Stomach smooth muscle (tissue), 2 donors: ENCODE results near the gene PRRX1.

Source experiments
- H3K27ac ChIP-seq: one replicate; pipeline ENCODE4 v1.7.0; 2013; ENCODE audit warnings: mild to moderate bottlenecking, low read length, inconsistent platforms
- H3K27me3 ChIP-seq, 2 donors: one replicate each; pipeline ENCODE4 v1.7.0; 2013; ENCODE audit warnings: low read length in 2 of 2; ENCODE audit not compliant: insufficient read depth in 2 of 2, control insufficient read depth in 1 of 2
- H3K36me3 ChIP-seq, 2 donors: one replicate each; pipeline ENCODE4 v1.7.0; 2013; ENCODE audit warnings: low read length in 2 of 2; ENCODE audit not compliant: control insufficient read depth in 2 of 2, insufficient read depth in 2 of 2
- H3K4me1 ChIP-seq: one replicate; pipeline ENCODE4 v1.7.0; 2013; ENCODE audit warnings: low read length; ENCODE audit not compliant: control insufficient read depth, insufficient read depth
- H3K4me3 ChIP-seq, 2 donors: one replicate each; pipeline ENCODE4 v1.7.0; 2013; ENCODE audit warnings: low read length in 2 of 2
- H3K9ac ChIP-seq, 2 donors: one replicate each; pipeline ENCODE4 v1.7.0; 2013; ENCODE audit warnings: low read length in 2 of 2, mild to moderate bottlenecking in 1 of 2
- H3K9me3 ChIP-seq, 2 donors: one replicate each; pipeline ENCODE4 v1.7.0; 2013; ENCODE audit warnings: low read length in 2 of 2; ENCODE audit not compliant: control insufficient read depth in 2 of 2
- donor health status: healthy.
- donor health status: Pancreatic carcinoma.

The PRRX1 gene

DNA sequence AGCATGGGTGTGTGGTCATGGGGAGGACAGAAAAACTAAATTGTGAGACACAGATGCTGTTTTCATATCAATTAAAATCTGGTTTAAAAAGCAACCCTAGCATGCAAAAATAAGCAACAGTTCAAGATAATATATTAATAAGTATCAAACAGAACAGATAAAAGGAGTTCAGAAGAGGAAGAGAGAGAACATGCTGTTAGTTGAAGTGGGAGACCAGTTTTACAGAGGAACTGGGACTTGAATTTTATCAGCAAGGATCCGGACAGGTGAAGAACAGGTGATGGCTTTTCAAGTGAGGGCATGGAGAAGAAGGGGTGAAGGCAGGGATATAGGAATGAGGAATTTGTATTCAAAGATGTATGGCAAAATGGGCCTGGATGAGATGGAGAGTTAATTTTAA, 75.9 kb downstream of the PRRX1 start:
- no peaks in the 10 kb centered on the region for H3K4me1 ChIP-seq
- H3K9me3 ChIP-seq, result no peaks in the 10 kb centered on the region
- no peak overlapping the region for H3K27ac ChIP-seq
- H3K9ac ChIP-seq, result no peak overlapping the region
- H3K27me3 ChIP-seq, result no peaks in the 10 kb centered on the region
- no peak overlapping the region for H3K4me3 ChIP-seq
- no peaks in the 10 kb centered on the region for H3K36me3 ChIP-seq

- Histone ChIP-seq H3K4me3 (no peak overlapping the region), H3K9ac (no peak overlapping the region), H3K9me3 (peaks cover 0 to 2% of the 10 kb centered on the region in 2 donors), H3K36me3 (no peaks in the 10 kb centered on the region), H3K27ac (no peak overlapping the region), H3K4me1 (no peaks in the 10 kb centered on the region), H3K27me3 (no peaks in the 10 kb centered on the region)
Observed at GRCh38 chr1:170741678-170742077, 77.7 kb downstream of the PRRX1 start.

DNA sequence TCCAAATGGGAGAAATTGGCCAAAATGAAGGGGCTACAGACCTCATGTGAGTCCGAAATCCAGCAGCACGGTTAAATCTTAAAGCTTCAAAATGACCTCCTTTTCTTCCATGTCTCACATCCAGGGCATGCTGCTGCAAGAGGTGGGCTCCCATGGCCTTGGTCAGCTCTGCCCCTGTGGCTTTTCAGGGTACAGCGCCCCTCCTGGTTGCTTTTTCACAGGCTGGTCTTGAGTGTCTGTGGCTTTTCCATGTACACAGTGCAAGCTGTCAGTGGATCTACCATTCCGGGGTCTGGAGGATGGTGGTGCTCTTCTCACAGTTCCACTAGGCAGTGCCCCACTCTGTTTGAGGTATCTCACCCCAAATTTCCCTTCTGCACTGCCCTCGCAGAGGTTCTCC, 78.7 kb downstream of the PRRX1 start:
- Histone ChIP-seq H3K27me3 (no peaks in the 10 kb centered on the region), H3K4me1 (no peaks in the 10 kb centered on the region), H3K27ac (no peak overlapping the region), H3K36me3 (no peaks in the 10 kb centered on the region), H3K9me3 (peaks cover 0 to 2% of the 10 kb centered on the region in 2 donors), H3K4me3 (no peak overlapping the region), H3K9ac (no peak overlapping the region)

- Histone ChIP-seq H3K9me3 (peaks cover 0 to 2% of the 10 kb centered on the region in 2 donors), H3K4me1 (no peaks in the 10 kb centered on the region)
Observed at GRCh38 chr1:170743083-170743482, 79.2 kb downstream of the PRRX1 start.

GRCh38 chr1:170749549-170749948, 85.6 kb downstream of the PRRX1 start:
- Histone ChIP-seq H3K27ac (no peak overlapping the region), H3K9ac (no peak overlapping the region), H3K4me1 (no peaks in the 10 kb centered on the region)

More at GRCh38 chr1:170743083-170743482, 79.2 kb downstream of the PRRX1 start:
- H3K36me3 ChIP-seq, result no peaks in the 10 kb centered on the region
- H3K27ac ChIP-seq, result no peak overlapping the region
- no peak overlapping the region for H3K9ac ChIP-seq
- H3K27me3 ChIP-seq, result no peaks in the 10 kb centered on the region
- no peak overlapping the region for H3K4me3 ChIP-seq

DNA sequence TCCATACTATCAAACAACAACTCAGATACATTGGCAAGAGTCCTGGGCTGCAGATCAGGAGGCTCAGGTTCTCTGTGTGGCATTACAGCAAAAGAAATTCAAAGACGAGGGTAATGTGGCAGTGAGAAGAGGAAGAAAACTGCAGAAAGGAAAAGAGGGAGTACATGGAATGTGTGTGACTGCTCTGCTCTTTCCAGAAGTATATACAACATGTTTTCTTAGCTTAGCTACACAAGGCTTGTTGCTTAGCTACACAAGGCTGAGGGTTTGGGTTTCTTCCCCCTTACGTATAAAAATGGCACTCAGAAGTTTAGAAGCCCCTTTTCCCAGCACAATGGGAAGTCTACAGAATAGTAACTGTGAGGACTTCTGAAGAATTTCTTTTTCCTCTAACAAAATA, 86.0 kb downstream of the PRRX1 start:
- Histone ChIP-seq H3K4me1 (no peaks in the 10 kb centered on the region), H3K9ac (no peak overlapping the region), H3K9me3 (peaks cover 0 to 4% of the 10 kb centered on the region in 2 donors), H3K27me3 (no peaks in the 10 kb centered on the region), H3K36me3 (no peaks in the 10 kb centered on the region), H3K4me3 (no peak overlapping the region), H3K27ac (no peak overlapping the region)

More at GRCh38 chr1:170749549-170749948, 85.6 kb downstream of the PRRX1 start:
- no peak overlapping the region for H3K4me3 ChIP-seq
- H3K36me3 ChIP-seq, result no peaks in the 10 kb centered on the region
- peaks cover 0 to 4% of the 10 kb centered on the region in 2 donors for H3K9me3 ChIP-seq
- H3K27me3 ChIP-seq, result no peaks in the 10 kb centered on the region

GRCh38 chr1:170755795-170756194, 91.9 kb downstream of the PRRX1 start:
- no peak overlapping the region for H3K27ac ChIP-seq
- no peaks in the 10 kb centered on the region for H3K4me1 ChIP-seq
- H3K36me3 ChIP-seq, result no peaks in the 10 kb centered on the region
- no peak overlapping the region for H3K9ac ChIP-seq
- no peak overlapping the region for H3K4me3 ChIP-seq
- peaks cover 0 to 1% of the 10 kb centered on the region in 2 donors for H3K9me3 ChIP-seq
- no peaks in the 10 kb centered on the region for H3K27me3 ChIP-seq

- no peaks in the 10 kb centered on the region for H3K27me3 ChIP-seq
- H3K4me3 ChIP-seq, result no peak overlapping the region
- H3K4me1 ChIP-seq, result no peaks in the 10 kb centered on the region
- H3K9me3 ChIP-seq, result no peaks in the 10 kb centered on the region
- H3K36me3 ChIP-seq, result no peaks in the 10 kb centered on the region
- H3K9ac ChIP-seq, result no peak overlapping the region
- H3K27ac ChIP-seq, result no peak overlapping the region
Observed at GRCh38 chr1:170758992-170759391, 95.1 kb downstream of the PRRX1 start.

GRCh38 chr1:170765279-170765678, 101.3 kb downstream of the PRRX1 start:
- no peak overlapping the region for H3K4me3 ChIP-seq
- H3K4me1 ChIP-seq, result no peaks in the 10 kb centered on the region
- no peak overlapping the region for H3K9ac ChIP-seq
- H3K27ac ChIP-seq, result no peak overlapping the region
- H3K36me3 ChIP-seq, result no peaks in the 10 kb centered on the region
- no peaks in the 10 kb centered on the region for H3K9me3 ChIP-seq
- no peaks in the 10 kb centered on the region for H3K27me3 ChIP-seq

DNA sequence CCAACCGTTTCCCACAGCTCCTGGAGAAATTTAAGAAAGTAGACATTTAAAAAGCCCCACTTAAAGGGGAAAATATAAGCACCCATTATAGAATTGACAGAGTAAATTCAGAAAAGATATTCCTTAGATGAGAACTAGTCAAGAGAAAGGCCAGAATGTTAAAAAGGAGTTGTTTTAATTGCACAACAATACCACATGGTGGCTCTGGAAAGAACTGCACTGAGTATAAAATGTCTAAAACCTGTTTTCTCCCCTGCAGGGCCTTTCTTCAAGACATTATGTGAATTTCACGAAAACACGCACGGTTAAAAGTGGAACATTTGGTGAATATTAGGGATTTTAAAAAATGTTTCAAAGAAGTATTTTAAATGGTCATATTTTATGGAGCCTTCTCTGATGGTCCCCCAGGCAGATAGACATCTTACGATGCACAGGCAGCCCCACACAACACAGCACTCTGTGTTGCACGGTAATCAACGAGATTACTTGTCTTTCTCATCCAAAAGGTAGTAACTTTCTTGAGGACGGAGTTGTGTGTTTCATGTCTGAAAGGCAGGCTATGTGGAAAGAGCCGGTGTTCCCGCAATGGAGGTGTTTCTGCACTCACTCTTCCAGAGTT, 101.9 kb downstream of the PRRX1 start:
- no peaks in the 10 kb centered on the region for H3K9me3 ChIP-seq
- no peak overlapping the region for H3K27ac ChIP-seq
- no peaks in the 10 kb centered on the region for H3K36me3 ChIP-seq
- H3K9ac ChIP-seq, result no peak overlapping the region
- H3K4me1 ChIP-seq, result no peaks in the 10 kb centered on the region
- no peak overlapping the region for H3K4me3 ChIP-seq
- no peaks in the 10 kb centered on the region for H3K27me3 ChIP-seq

DNA sequence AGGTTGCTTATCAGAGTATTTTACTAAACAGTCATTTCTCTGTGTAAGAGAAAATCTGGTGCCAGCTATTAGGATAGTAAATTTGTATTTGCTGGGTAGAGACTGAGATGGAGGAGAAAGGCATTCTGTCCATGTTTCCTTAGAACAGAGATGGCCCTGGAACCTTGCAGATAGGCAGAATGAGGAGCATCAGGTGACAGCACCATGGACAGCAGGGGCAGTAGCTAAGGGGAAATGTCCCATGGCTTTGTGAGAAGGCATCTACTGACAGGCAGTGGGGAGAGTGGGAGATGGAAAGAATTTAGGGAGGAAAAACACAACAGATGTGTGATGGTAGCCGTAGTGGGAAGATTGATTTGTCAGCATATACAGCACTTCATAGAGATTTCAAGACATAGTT, 105.0 kb downstream of the PRRX1 start:
- H3K27me3 ChIP-seq, result no peaks in the 10 kb centered on the region
- no peaks in the 10 kb centered on the region for H3K9me3 ChIP-seq
- H3K9ac ChIP-seq, result no peak overlapping the region
- no peak overlapping the region for H3K4me3 ChIP-seq
- no peaks in the 10 kb centered on the region for H3K4me1 ChIP-seq
- no peak overlapping the region for H3K27ac ChIP-seq
- H3K36me3 ChIP-seq, result no peaks in the 10 kb centered on the region
